Dermis blood vessel endothelial cell (primary cell): Measurements from ENCODE around the gene COQ7. TPM values are rescaled to one million over a fixed set of nuclear protein-coding genes. Genes with fewer than 3 reads are reported as not detected.

Source experiments
- DNase-seq: peaks from one replicate; pipeline ENCODE4 v3.0.0; 2010
- total RNA-seq: library from RNA; depleted of rRNA; stranded (reverse); fragments of >200 nt; gene quantifications from 2 replicates; pipeline ENCODE4 v1.2.3, GENCODE V29; 2014

COQ7 gene
- total RNA-seq, 1 donor from 2014 or later = 23.5 TPM

- DNase-seq = peak; percentile 96
These were observed 19.1 kb downstream of the COQ7 start for GRCh38 chr16:19086322-19087199.

GRCh38 chr16:19088341-19088916 is 21.0 kb downstream of the COQ7 start:
- peak; percentile 79 for DNase-seq

DNA sequence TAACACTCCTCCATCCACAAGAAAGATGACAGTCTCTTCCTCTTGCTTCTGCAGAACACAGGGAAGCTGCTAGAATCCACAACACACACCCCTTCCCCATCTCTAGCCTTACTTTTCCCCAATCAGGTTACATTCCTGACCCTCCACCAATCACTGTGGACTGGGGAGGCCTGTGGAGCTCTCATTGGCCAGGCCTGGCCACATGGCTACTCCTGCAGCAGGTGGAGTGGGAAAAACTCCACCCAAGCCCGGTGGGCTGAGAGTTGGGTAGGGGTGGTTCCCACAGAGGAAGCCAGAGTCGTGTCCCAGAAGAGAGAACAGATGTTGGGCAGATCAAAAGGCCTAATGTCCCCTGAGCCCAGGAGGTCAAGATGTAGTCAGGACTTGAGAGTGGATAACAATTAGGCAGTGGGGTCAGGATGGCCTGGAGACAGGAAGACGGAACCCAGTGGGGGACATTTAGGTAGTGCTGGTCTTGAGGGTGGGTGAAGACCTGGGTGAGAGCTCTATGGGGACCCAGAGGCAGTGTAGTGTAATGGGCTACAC is 22.1 kb downstream of the COQ7 start:
- DNase-seq = no peak

DNA sequence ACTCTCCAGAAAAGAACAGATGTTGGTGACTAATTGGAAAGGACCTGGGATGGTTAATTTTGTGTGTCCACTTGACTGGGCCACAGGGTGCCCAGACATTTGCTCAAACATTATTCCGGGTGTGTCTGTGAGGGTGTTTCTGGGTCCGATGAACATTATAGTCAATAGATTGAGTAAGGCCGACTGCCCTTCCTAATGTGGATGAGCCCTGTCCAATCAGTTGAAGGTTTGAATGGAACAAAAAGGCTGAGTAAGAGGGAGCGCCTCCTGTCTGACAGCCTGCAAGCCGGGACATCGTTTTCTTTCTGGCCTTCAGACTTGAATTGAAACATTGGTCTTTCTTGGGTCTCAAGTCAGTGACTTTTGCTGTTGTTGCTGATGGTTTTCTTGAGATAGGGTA is 23.5 kb downstream of the COQ7 start:
- no peak for DNase-seq

GRCh38 chr16:19092653-19093410 is 25.4 kb downstream of the COQ7 start:
- DNase-seq = no peak

GRCh38 chr16:19093631-19094541 is 26.5 kb downstream of the COQ7 start:
- no peak for DNase-seq

DNA sequence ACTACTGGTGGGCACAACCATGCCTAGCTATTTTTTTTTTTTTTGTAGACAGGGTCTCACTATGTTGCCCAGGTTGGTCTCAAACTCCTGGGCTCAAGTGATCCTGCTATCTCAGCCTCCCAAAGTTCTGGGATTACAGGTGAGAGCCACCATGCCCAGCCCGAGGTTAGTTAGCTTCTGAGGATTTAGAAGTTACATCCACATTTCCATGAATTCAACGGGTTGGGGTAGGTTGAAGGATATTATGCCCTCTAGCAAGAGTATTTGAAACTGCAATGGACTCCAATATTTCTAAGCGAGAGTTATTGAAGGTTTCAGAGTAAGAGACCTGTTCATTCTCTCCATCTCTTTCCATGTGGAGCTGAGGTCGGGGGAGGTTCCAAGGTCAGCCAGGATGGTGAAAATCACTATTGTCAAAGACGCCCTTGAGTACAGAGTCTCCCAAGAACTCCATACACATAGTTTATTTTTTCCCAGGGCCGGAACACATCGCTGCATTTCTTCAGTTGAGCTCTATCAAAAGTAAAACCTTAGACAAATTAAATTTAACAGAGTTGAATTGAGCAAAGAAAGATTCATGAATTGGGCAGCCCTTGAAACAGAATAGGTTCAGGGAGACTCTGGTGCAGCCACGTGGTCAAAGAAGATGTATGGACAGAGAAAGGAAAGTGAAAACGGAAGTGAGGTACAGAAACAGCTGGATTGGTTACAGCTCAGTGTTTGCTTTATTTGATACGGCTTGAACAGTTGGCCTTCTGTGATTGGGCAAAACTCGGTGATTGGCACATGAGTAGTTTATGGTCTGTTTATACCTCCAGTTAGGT is 27.3 kb downstream of the COQ7 start:
- DNase-seq = peak; percentile 21

GRCh38 chr16:19095654-19096053 is 28.2 kb downstream of the COQ7 start:
- peak; percentile 39 for DNase-seq

DNA sequence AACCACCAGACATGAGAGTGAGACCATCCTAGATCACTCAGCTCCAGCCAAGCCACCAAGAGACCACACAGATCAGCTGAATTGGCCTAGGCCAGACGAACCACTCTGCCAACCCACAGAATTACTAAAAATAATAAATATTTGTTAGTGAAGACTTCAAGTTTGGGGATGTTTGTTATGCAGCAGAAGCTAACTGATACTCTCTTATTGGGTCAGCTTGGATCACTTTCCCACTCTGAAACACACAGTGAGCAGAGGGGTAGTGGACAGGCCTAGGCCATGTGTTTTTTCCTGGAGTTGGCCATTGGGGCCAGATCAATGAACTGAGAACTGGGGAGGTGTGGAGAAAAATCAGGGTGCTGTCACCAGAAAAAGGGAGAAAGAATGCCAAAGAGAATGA is 30.8 kb downstream of the COQ7 start:
- DNase-seq = no peak

GRCh38 chr16:19102187-19102872 is 34.9 kb downstream of the COQ7 start:
- DNase-seq = no peak

GRCh38 chr16:19104607-19105006 is 37.2 kb downstream of the COQ7 start:
- DNase-seq = no peak

DNA sequence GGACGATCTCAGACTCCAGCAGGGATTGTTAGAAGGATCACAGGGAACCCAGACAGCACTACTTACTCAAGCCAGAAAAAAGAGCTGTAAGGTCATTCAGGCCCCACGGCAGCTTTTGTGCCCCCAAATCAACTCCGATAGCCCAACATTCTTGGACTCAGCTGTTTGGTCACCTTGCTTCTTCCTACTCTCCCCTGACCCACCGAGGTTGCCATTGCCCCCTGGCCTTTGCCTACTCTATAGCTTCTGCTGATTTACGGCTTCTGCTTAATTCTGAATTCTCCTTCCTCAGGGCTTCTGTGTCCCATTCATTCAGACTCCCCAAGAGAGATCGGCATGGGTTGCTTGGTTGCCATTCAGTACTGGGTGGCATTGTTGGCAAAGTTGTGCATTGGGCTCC is 37.7 kb downstream of the COQ7 start:
- no peak for DNase-seq

DNA sequence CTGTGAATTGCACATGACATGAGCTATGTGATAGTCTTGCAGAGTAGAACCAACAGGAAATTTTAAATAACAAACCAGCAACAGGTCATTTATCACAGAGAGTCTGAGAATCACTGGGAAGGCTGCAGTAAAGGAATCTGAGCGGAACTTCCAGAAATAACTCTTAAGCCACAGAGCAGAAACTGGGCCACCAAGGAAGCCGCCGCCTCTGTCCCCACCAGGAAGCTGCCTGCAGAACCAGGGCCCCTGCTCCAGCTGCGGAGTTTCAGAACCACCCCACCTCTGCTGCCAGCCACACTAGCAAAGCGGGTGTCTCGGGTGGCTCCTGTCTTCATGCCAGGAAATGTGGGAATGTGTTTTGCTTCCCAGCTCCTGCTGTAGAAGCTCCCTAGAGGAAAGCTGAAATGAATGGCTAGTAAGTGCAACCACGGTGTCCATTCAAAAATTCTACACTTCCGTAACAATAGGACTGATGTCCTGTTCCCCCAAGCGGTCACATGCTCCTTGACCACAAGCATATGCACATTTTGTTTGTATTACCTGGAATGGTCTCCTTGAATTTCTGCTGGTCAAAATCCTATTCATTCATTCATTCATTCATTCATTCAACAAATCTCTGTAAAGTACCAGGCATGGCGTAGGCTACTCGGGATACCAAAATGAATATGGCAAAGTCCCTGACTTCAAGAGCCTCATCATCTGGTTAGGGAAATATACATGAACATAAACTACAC is 38.6 kb downstream of the COQ7 start:
- DNase-seq = no peak

DNA sequence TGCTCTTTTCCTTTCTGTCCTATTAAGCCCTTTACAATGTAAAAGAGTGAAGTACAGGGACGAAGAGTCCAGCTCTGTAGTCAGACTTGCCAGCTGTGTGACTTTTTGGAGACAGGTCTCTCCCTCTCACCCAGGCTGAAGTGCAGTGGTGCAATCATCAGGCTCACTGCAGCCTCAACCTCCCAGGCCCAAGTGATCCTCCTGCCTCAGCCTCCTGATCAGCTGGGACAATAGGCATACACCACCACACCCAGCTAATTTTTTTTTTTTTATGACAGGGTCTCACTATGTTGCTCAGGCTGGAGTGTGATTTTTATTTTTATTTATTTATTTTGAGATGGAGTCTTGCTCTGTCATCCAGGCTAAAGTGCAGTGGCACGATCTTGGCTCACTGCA is 39.2 kb downstream of the COQ7 start:
- no peak for DNase-seq

- DNase-seq = peak; percentile 68
These were observed 41.2 kb downstream of the COQ7 start for GRCh38 chr16:19108409-19109287.

GRCh38 chr16:19109288-19109664 is 41.9 kb downstream of the COQ7 start:
- DNase-seq = no peak

- no peak for DNase-seq
These were observed 43.3 kb downstream of the COQ7 start for GRCh38 chr16:19110537-19111360.

GRCh38 chr16:19112099-19112407 is 44.6 kb downstream of the COQ7 start:
- no peak for DNase-seq
